OCI-LY3 (cell line): ENCODE measurements around the gene TAPBP.
A peak's percentile ranks its signal among the peaks of the same experiment; 100 is the strongest.

ENCODE experiments used
- H2AFZ ChIP-seq: fragments of 200-600, 300-600 bp; shearing (Covaris generic); 2 replicates; pipeline ENCODE4 v1.6.0; 2014; ENCODE audit warnings: antibody characterized with exemption, low read depth, low read length
- H3K27ac ChIP-seq: fragments of 200-600, 300-600 bp; sonication (generic); 2 replicates; pipeline ENCODE4 v1.5.1; 2014; ENCODE audit warnings: mild to moderate bottlenecking, low read length, moderate library complexity, mixed read lengths
- H3K27me3 ChIP-seq: fragments of 200-600, 300-600 bp; sonication (generic); 2 replicates; pipeline ENCODE4 v1.6.1; 2014; ENCODE audit warnings: low read depth, low read length, mixed read lengths
- H3K36me3 ChIP-seq: fragments of 200-600, 300-600 bp; sonication (generic); replicated peaks from 2 replicates; pipeline ENCODE3; 2014; ENCODE audit warnings: low read depth, low read length, mixed read lengths
- H3K4me1 ChIP-seq: fragments of 300-600, 200-600 bp; sonication (generic); 2 replicates; pipeline ENCODE4 v1.6.1; 2014; ENCODE audit warnings: low read length, mixed read lengths
- H3K4me2 ChIP-seq: fragments of 200-600, 300-600 bp; sonication (generic); 2 replicates; pipeline ENCODE4 v1.6.1; 2014; ENCODE audit warnings: low read length, mixed read lengths
- H3K4me3 ChIP-seq: fragments of 300-600, 200-600 bp; sonication (generic); 2 replicates; pipeline ENCODE4 v1.5.1; 2014; ENCODE audit warnings: antibody characterized with exemption, mild to moderate bottlenecking, low read length, moderate library complexity
- H3K79me2 ChIP-seq: fragments of 300-600, 200-600 bp; shearing (Covaris generic); 2 replicates; pipeline ENCODE4 v1.6.1; 2014; ENCODE audit warnings: mild to moderate bottlenecking, low read length, mixed read lengths
- H3K9ac ChIP-seq: fragments of 300-600, 200-600 bp; shearing (Covaris generic); 2 replicates; pipeline ENCODE4 v1.6.0; 2014; ENCODE audit warnings: mild to moderate bottlenecking, low read length, moderate library complexity
- H3K9me3 ChIP-seq: fragments of 200-600, 300-600 bp; shearing (Covaris generic); 2 replicates; pipeline ENCODE4 v1.6.1; 2014; ENCODE audit warnings: low read length, mixed read lengths; ENCODE audit not compliant: insufficient read depth
- H4K20me1 ChIP-seq: fragments of 200-600, 300-600 bp; sonication (generic); 2 replicates; pipeline ENCODE4 v1.6.1; 2016; ENCODE audit warnings: low read length, mixed read lengths; ENCODE audit not compliant: insufficient read depth
- CTCF ChIP-seq: fragments of 200-600, 300-600 bp; sonication (generic); IDR thresholded peaks from 2 replicates; pipeline ENCODE4 v1.5.1; 2014; ENCODE audit warnings: antibody characterized with exemption, low read length, low read depth
- EZH2phosphoT487 ChIP-seq: fragments of 200-600 bp; shearing (Covaris generic); IDR thresholded peaks from 2 replicates; pipeline ENCODE4 v1.6.1; 2018; ENCODE audit warnings: antibody characterized with exemption, mixed run types, low read depth

TAPBP gene

DNA sequence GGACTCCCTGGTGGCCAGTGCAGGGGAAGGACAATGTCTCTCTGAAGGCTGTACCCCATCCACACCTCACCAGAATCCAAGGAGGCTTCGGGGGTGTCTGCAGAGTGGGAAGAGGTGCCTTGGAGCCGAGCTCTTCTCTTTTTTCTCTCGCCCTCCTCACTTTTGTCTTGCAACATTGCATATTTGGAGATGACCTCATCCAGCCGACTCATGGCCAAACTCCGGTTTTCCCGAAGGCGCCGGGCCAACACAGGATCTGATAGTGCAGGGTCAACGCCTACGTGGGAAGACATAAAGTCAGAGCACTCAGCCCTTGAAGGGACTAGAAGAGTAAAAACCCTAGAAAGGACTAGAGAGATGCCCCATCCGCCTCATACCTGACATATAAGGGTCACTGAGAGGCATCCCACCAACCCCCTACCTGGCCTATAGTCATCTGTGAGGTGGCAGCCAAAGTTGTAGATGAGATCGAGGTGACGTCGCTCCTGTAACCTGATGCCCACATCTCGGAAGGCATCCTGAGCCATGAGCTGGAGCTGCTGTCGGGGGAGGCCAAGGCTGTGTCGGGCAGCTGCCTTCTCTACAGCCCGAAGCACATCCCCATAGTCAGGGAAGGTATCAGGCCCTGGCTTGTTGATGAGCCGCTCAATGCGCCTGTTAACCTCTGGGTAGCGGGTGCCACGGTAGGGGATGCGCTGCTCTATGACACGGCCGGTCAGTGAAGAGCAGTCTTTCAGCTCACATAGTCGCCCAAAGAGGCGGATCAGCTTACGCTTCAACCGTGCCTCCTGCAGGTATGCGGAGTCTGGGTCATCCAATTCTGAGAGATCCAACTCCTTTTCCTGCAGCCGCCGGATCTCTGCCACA is 6.7 kb upstream of the TAPBP start:
- H3K4me3 ChIP-seq: no peak overlapping the region
- no peaks in the 10 kb centered on the region for H4K20me1 ChIP-seq
- no peaks in the 10 kb centered on the region for H3K27me3 ChIP-seq
- H3K4me1 ChIP-seq: peaks cover 27% of the 10 kb centered on the region
- no peak overlapping the region for H3K4me2 ChIP-seq
- H3K79me2 ChIP-seq: peaks cover 36% of the 10 kb centered on the region
- no peak overlapping the region for H3K27ac ChIP-seq
- TF ChIP-seq CTCF (no peak), EZH2phosphoT487 (no peak)
- peaks cover 30% of the 10 kb centered on the region for H3K36me3 ChIP-seq
- no peak overlapping the region for H3K9ac ChIP-seq
- no peaks in the 10 kb centered on the region for H3K9me3 ChIP-seq
- no peak overlapping the region for H2AFZ ChIP-seq

GRCh38 chr6:33319939-33320314 is 6.0 kb upstream of the TAPBP start:
- Histone ChIP-seq H3K36me3 (peaks cover 30% of the 10 kb centered on the region), H3K4me2 (no peak overlapping the region), H3K9ac (no peak overlapping the region), H3K79me2 (peaks cover 40% of the 10 kb centered on the region), H3K9me3 (no peaks in the 10 kb centered on the region), H3K27me3 (no peaks in the 10 kb centered on the region), H3K4me1 (peaks cover 33% of the 10 kb centered on the region), H2AFZ (no peak overlapping the region), H3K27ac (no peak overlapping the region), H3K4me3 (no peak overlapping the region), H4K20me1 (no peaks in the 10 kb centered on the region)
- TF ChIP-seq CTCF: no peak

DNA sequence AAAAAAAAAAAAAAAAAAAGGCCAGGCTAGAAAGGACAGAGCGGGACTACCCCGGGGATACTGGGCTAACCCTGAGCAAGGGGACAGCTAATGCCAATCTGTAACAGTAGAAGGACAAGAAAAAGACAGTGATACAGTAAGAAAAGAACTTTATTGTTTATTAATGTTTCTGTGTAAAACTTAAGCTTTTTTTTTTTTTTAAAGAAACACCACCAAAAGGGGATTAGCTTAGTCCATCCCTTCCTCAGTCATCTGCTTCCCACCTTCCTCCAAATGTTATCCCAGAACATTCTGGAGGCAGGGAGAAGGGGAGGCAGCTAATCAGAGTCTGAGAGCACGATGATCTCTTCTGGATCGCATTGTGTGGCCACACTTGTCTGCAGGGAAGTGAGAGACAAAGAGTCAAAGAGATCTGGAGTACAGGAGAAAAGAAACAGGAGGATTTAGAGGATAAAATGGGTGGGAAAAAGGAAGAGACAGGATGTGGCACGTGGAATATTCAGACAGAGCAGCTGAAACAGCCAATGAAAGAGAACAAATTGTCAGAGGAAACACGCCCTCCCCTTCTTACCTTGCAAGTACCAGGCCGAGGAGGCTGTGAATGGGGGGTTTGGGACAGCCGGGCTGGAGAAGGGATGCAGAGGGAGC is 4.7 kb upstream of the TAPBP start:
- no peak for TF ChIP-seq EZH2phosphoT487
- TF ChIP-seq CTCF: no peak
- Histone ChIP-seq H3K27ac (peak overlapping the region; percentile 73), H3K4me1 (peaks cover 39% of the 10 kb centered on the region)

DNA sequence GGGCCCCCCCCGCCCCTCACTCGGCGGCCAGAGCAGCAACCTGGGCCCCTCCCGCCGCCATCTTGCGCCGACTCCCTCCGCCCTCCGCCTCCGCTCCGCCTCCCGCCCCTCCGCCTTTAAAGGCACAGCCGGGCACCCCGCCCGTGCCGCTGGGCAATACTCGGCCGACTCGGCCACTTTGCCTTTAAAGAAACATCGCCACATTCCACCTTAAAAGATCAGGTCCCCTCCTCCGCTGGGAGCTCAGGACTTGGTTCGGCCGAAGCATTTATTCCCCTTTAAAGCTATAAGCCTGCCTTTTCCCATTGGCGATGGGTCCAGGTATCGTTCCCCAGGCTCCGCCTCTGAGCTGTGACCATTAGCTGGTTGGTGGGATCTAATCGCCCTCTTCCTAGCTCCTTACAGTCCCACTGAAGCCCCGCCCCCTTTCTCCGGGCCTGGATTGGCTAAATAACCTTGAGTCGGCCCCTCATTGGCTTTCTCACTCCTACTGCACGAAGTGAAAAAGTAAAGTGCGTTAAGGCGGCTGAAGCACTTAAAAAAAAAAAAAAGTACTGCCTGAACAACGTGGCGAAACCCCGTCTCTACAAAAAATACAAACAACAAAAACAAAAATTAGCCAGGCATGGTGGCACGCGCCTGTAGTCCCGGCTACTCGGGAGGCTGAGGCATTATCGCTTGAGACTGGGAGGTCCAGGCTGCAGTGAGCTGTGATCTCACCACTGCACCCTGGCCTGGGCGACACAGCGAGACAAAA is 4.0 kb upstream of the TAPBP start, which contains the start of gene ZBTB22:
ZBTB22 (minus strand) TSS at position 76 of the 757 bp plus-strand sequence. CDS start 828 bp downstream, outside the sequence.
- Histone ChIP-seq H4K20me1 (no peaks in the 10 kb centered on the region), H3K4me2 (peak within 1 kb of the TSS; percentile 76), H3K9ac (peak within 1 kb of the TSS; percentile 65), H3K4me1 (peaks cover 39% of the 10 kb centered on the region), H3K79me2 (peaks cover 48% of the 10 kb centered on the region), H2AFZ (no peak within 1 kb of the TSS), H3K27me3 (no peaks in the 10 kb centered on the region), H3K9me3 (no peaks in the 10 kb centered on the region), H3K36me3 (peaks cover 34% of the 10 kb centered on the region), H3K4me3 (peak within 1 kb of the TSS; percentile 91), H3K27ac (peak within 1 kb of the TSS; percentile 73)
- no peak for TF ChIP-seq EZH2phosphoT487
- no peak for TF ChIP-seq CTCF

More for the DNA sequence above, 4.7 kb upstream of the TAPBP start:
- Histone ChIP-seq H3K4me3 (peak overlapping the region; percentile 91), H3K9me3 (no peaks in the 10 kb centered on the region), H3K4me2 (peak overlapping the region; percentile 76), H3K79me2 (peaks cover 46% of the 10 kb centered on the region), H4K20me1 (no peaks in the 10 kb centered on the region), H3K9ac (no peak overlapping the region), H3K27me3 (no peaks in the 10 kb centered on the region), H3K36me3 (peaks cover 30% of the 10 kb centered on the region), H2AFZ (no peak overlapping the region)
